K562 (cell line): ENCODE measurements around the gene RERE. TPM values are rescaled to one million over a fixed set of nuclear protein-coding genes. Genes with fewer than 3 reads are reported as not detected.

Experiments used
- ATAC-seq: fragments of 200-7000 bp; cut with Tn5 transposase; 3 replicates; pipeline ENCODE4 v1.9.1; 2020; ENCODE audit warnings: moderate library complexity
- BruUV-seq: library from RNA; stranded (reverse); fragments of 400-500 nt; replicated peaks from 2 replicates; lab custom pipeline; 2021; lab: Mats Ljungman, UMichigan
- CTCF ChIA-PET: fragments of 300-600 bp; formaldehyde crosslinking; extraction: SDS; loops from one replicate; lab custom pipeline; 2021; ENCODE audit warnings: low intra/inter-chr PET ratio; lab: Yijun Ruan, JAX
- POLR2A ChIA-PET: fragments of 300-600, 350-650 bp; sonication (Branson Sonifier 250); formaldehyde crosslinking; extraction: SDS; loops from one replicate; lab custom pipeline; 2021; ENCODE audit warnings: antibody characterized with exemption, inconsistent platforms; lab: Yijun Ruan, JAX
- DNase-seq, 4 experiments: peaks; one replicate each; pipeline versions ENCODE4 v3.0.0 to v3.0.0-alpha.2; 2011 to 2018; ENCODE audit warnings: low spot score in 3 of 4, mixed read lengths in 3 of 4; ENCODE audit errors: extremely low read depth in 1 of 4
- FAIRE-seq: peaks from 2 replicates; lab custom pipeline; 2011; peaks lifted over from hg19 to GRCh38; lab: Jason Lieb, UNC
- H2AFZ ChIP-seq: 2 replicates; pipeline ENCODE4 v1.6.0; 2011; ENCODE audit warnings: low read depth, low read length, control low read depth, inconsistent platforms
- H3K27ac ChIP-seq: fragments of 200-600 bp; 3 replicates; pipeline ENCODE4 v1.8.0; 2011; ENCODE audit warnings: low read depth, mild to moderate bottlenecking, control low read depth, inconsistent platforms, low read length, moderate library complexity, mixed read lengths; ENCODE audit errors: extremely low read depth
- H3K27me3 ChIP-seq, 2 experiments: fragments of 300-600 bp in 1 of 2; 2 replicates in 1 of 2; 3 replicates in 1 of 2; pipeline versions ENCODE4 v1.6.0 to v1.8.0; 2011; ENCODE audit warnings: inconsistent platforms in 2 of 2, low read length in 2 of 2, mild to moderate bottlenecking in 1 of 2, mixed read lengths in 1 of 2, moderate library complexity in 1 of 2; ENCODE audit not compliant: control insufficient read depth in 2 of 2, insufficient read depth in 2 of 2
- H3K36me3 ChIP-seq: fragments of 300-600 bp; 3 replicates; pipeline ENCODE4 v1.8.0; 2011; ENCODE audit warnings: mild to moderate bottlenecking, low read length, inconsistent platforms; ENCODE audit not compliant: control insufficient read depth, insufficient read depth
- H3K4me1 ChIP-seq, 2 experiments: fragments of 200-600 bp in 1 of 2; replicated peaks in 1 of 2; 2 replicates in 1 of 2; 3 replicates in 1 of 2; pipeline versions ENCODE4 v1.5.1 to v1.8.0; 2011; ENCODE audit warnings: inconsistent platforms in 2 of 2, low read length in 2 of 2, mild to moderate bottlenecking in 1 of 2, mixed read lengths in 1 of 2, moderate library complexity in 1 of 2; ENCODE audit not compliant: control insufficient read depth in 2 of 2, insufficient read depth in 2 of 2
- H3K4me2 ChIP-seq: 2 replicates; pipeline ENCODE4 v1.6.1; 2011; ENCODE audit warnings: low read length, control low read depth, inconsistent platforms, mixed read lengths; ENCODE audit not compliant: insufficient read depth
- H3K4me3 ChIP-seq: fragments of 200-600 bp; sonication (generic), shearing (Covaris generic); 2 replicates; pipeline ENCODE4 v1.5.1; 2016; ENCODE audit warnings: control low read depth, inconsistent platforms
- H3K79me2 ChIP-seq: fragments of 200-600 bp; 3 replicates; pipeline ENCODE4 v1.8.0; 2011; ENCODE audit warnings: low read length, inconsistent platforms; ENCODE audit not compliant: control insufficient read depth, insufficient read depth
- H3K9ac ChIP-seq, 2 experiments: 2 replicates each; pipeline versions ENCODE4 v1.6.0 to v1.6.1; 2011; ENCODE audit warnings: low read depth in 2 of 2, low read length in 2 of 2, control low read depth in 1 of 2, inconsistent platforms in 1 of 2, mild to moderate bottlenecking in 1 of 2, mixed read lengths in 1 of 2; ENCODE audit not compliant: insufficient read depth in 1 of 2
- H3K9me1 ChIP-seq: one replicate; pipeline ENCODE4 v1.6.0; 2011; ENCODE audit warnings: inconsistent platforms, mild to moderate bottlenecking, low read length, moderate library complexity; ENCODE audit not compliant: control insufficient read depth, insufficient read depth
- H3K9me3 ChIP-seq: replicated peaks from 2 replicates; pipeline ENCODE4 v1.5.1; 2011; ENCODE audit warnings: low read depth, low read length, inconsistent platforms; ENCODE audit not compliant: control insufficient read depth, insufficient read depth
- H4K20me1 ChIP-seq: replicated peaks from 2 replicates; pipeline ENCODE4 v1.6.1; 2011; ENCODE audit warnings: low read length, inconsistent platforms, mixed read lengths; ENCODE audit not compliant: control insufficient read depth, insufficient read depth
- ARNT ChIP-seq, 2 experiments: fragments of 450-650 bp; IDR thresholded peaks; 2 replicates each; pipeline ENCODE4 v1.6.1; 2016; ENCODE audit warnings: mild to moderate bottlenecking in 1 of 2
- BCOR ChIP-seq: fragments of 450-650 bp; IDR thresholded peaks from 2 replicates; pipeline ENCODE4 v1.6.1; 2016
- DACH1 ChIP-seq: fragments of 450-650 bp; IDR thresholded peaks from 2 replicates; pipeline ENCODE4 v1.6.1; 2018; ENCODE audit not compliant: partially characterized antibody
- GTF2E2 ChIP-seq: fragments of 200-800 bp; sonication (Bioruptor generic); IDR thresholded peaks from 2 replicates; pipeline ENCODE4 v1.6.1; 2016; ENCODE audit warnings: missing genetic modification characterization, missing compliant biosample characterization
- LCOR ChIP-seq: sonication (generic); formaldehyde crosslinking; IDR thresholded peaks from 2 replicates; pipeline ENCODE4 v1.8.0; 2022; ENCODE audit warnings: mild to moderate bottlenecking, missing genetic modification reagents
- PHF21A ChIP-seq: fragments of 450-650 bp; IDR thresholded peaks from 2 replicates; pipeline ENCODE4 v1.6.1; 2017; ENCODE audit warnings: low read depth, borderline replicate concordance
- PHF8 ChIP-seq: fragments of 200-600 bp; sonication (generic); IDR thresholded peaks from 2 replicates; pipeline ENCODE4 v1.6.1; 2012; ENCODE audit warnings: mixed run types, mild to moderate bottlenecking, inconsistent platforms, low read length, moderate library complexity, borderline replicate concordance
- POLR2A ChIP-seq: fragments of 450-650 bp; conservative IDR thresholded peaks from 2 replicates; pipeline ENCODE4 v1.6.1; 2016
- POLR2AphosphoS5 ChIP-seq: IDR thresholded peaks from 2 replicates; pipeline ENCODE4 v1.6.1; 2011; ENCODE audit warnings: mild to moderate bottlenecking, low read depth, low read length, moderate library complexity; ENCODE audit not compliant: control insufficient read depth, insufficient read depth
- SIRT6 ChIP-seq: IDR thresholded peaks from one replicate; pipeline ENCODE4 v1.6.1; 2012; ENCODE audit warnings: low read depth, mild to moderate bottlenecking, control low read depth, inconsistent platforms, low read length, moderate library complexity
- TBL1XR1 ChIP-seq, 2 experiments: IDR thresholded peaks; 2 replicates each; pipeline ENCODE4 v1.6.1; 2012; ENCODE audit warnings: improper control_type of control experiment in 2 of 2, low read length in 2 of 2, mild to moderate bottlenecking in 1 of 2
- ZKSCAN1 ChIP-seq: fragments of 150-350 bp; IDR thresholded peaks from 2 replicates; pipeline ENCODE4 v1.6.1; 2016; ENCODE audit warnings: low read depth, low read length
- ZNF408 ChIP-seq: fragments of 250-450 bp; sonication (Bioruptor Pico); IDR thresholded peaks from 2 replicates; pipeline ENCODE4 v1.4.0; 2020; ENCODE audit warnings: low read depth, mild to moderate bottlenecking, moderate library complexity
- WGBS: fragments of 100-300 bp; shearing (Covaris generic); methylation state at CpG from one replicate; pipeline ENCODE4 v1.1.6; 2016; ENCODE audit warnings: low coverage, mixed read lengths; ENCODE audit not compliant: insufficient coverage; ENCODE audit errors: missing lambda C conversion rate; 5-methylcytosine and 5-hydroxymethylcytosine counted together
- in situ Hi-C: fragments of 300-500 bp; cut with MboI; formaldehyde crosslinking; loops from 4 replicates; pipeline ENCODE4 v1.15.0; 2018; ENCODE audit warnings: inconsistent platforms, mixed read lengths
- intact Hi-C: fragments of 100-400 bp; cut with micrococcal nuclease; formaldehyde crosslinking; loops from 2 replicates; pipeline ENCODE4 v1.14.2; 2022
- polyA plus RNA-seq, 8 experiments: library from polyadenylated mRNA; depleted of rRNA in 4 of 8; stranded (reverse) in 5 of 8; unstranded in 3 of 8; fragments of >200 nt; fragmentation: Nextera tagmentation in 2 of 8; fragmentation: Illumina TruSeq in 1 of 8; extraction: Ambion mirVana in 2 of 8; extraction: Trizol in 1 of 8; gene quantifications; 2 replicates each; pipeline versions ENCODE4 v1.2.1 to v1.2.3, GENCODE V29; 2011 to 2014; ENCODE audit warnings: inconsistent platforms in 1 of 8, missing spikeins in 1 of 8
- total RNA-seq, 7 experiments: library from RNA; depleted of rRNA in 6 of 7; stranded (reverse); fragments of >200 nt in 6 of 7; fragmentation: Illumina TruSeq in 2 of 7; extraction: Trizol in 2 of 7; gene quantifications; 2 replicates each; pipeline versions ENCODE4 v1.2.1 to v1.2.3, GENCODE V29; 2011 to 2021; ENCODE audit warnings: low replicate concordance in 1 of 7
- TF ChIP-seq, protein P1 (sequence below), 3 experiments: fragments of 200-800 bp in 1 of 3; fragments of 250-450 bp in 1 of 3; fragments of 450-650 bp in 1 of 3; sonication (Bioruptor Pico) in 1 of 3; sonication (Bioruptor generic) in 1 of 3; formaldehyde crosslinking in 1 of 3; IDR thresholded peaks; 2 replicates each; pipeline versions ENCODE4 v1.6.1 to v1.8.0; 2016 to 2022; ENCODE audit warnings: mild to moderate bottlenecking in 2 of 3, missing genetic modification characterization in 2 of 3, missing compliant biosample characterization in 1 of 3, moderate library complexity in 1 of 3
- TF ChIP-seq, protein P2 (sequence below): sonication (generic); formaldehyde crosslinking; IDR thresholded peaks from 2 replicates; pipeline ENCODE4 v1.8.1; 2023; ENCODE audit warnings: mild to moderate bottlenecking, missing genetic modification reagents
- TF ChIP-seq, protein P3 (sequence below): conservative IDR thresholded peaks from 2 replicates; pipeline ENCODE4 v1.6.1; 2011; ENCODE audit warnings: low read depth, mild to moderate bottlenecking, low read length; ENCODE audit not compliant: control insufficient read depth

The RERE gene
- total and polyA plus RNA-seq, 9 of the 15 experiments (the other 6 are each of a cell fraction or from before 2014, with no cell fraction given), result 3.0 to 51.5 (median 13.4) TPM

DNA sequence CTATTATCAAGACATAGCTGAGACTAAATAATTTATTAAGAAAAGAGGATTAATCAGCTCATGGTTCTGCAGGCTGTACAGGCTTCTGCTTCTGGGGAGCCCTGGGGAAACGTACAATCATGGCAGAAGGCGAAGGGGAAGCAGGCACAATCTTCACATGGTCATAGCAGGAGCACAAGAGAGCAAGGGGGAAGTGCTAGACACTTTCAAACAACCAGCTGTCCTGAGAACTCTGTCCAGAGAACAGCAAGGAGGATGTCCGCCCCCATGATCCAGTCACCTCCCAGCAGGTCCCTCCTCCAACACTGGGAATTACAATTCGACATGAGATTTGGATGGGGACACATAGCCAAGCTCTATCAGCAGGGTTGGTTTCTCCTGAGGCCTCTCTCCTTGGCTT, 509.8 kb downstream of the RERE start (continued):
- TF ChIP-seq, protein P1, sequence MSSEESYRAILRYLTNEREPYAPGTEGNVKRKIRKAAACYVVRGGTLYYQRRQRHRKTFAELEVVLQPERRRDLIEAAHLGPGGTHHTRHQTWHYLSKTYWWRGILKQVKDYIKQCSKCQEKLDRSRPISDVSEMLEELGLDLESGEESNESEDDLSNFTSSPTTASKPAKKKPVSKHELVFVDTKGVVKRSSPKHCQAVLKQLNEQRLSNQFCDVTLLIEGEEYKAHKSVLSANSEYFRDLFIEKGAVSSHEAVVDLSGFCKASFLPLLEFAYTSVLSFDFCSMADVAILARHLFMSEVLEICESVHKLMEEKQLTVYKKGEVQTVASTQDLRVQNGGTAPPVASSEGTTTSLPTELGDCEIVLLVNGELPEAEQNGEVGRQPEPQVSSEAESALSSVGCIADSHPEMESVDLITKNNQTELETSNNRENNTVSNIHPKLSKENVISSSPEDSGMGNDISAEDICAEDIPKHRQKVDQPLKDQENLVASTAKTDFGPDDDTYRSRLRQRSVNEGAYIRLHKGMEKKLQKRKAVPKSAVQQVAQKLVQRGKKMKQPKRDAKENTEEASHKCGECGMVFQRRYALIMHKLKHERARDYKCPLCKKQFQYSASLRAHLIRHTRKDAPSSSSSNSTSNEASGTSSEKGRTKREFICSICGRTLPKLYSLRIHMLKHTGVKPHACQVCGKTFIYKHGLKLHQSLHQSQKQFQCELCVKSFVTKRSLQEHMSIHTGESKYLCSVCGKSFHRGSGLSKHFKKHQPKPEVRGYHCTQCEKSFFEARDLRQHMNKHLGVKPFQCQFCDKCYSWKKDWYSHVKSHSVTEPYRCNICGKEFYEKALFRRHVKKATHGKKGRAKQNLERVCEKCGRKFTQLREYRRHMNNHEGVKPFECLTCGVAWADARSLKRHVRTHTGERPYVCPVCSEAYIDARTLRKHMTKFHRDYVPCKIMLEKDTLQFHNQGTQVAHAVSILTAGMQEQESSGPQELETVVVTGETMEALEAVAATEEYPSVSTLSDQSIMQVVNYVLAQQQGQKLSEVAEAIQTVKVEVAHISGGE (CRISPR knock-in tag; IDR thresholded peaks at IDR 0.05), result no peak
- TF ChIP-seq GTF2E2 (tag) (no peak), POLR2A (no peak), POLR2AphosphoS5 (no peak)

DNA sequence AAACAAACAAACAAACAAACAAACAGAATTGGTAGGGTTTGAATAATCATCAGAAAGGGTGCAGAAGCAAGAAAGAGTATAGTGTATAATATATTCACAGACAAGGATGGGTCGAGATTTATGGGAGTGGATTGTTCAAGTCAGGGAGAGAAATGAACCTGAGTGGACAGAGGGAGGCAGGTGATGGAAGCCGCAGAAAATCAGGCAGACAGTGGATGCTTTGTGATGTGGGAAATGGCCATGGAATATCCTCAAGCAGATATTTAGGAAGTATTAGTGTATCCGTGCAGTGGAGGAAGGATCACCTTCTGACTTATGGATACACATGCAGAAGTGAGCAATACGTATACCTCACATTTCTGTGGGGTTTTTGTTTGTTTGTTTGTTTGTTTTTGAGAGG, 513.6 kb downstream of the RERE start:
- CTCF ChIA-PET, result no interaction called here
- no TSS peak for BruUV-seq
- no peak for TF ChIP-seq PHF21A
- TF ChIP-seq ARNT (IDR thresholded peaks at IDR 0.05), result no peak
- TF ChIP-seq ZNF408 (CRISPR knock-in tag), result no peak
- no peak for TF ChIP-seq DACH1
- TF ChIP-seq, protein P2, sequence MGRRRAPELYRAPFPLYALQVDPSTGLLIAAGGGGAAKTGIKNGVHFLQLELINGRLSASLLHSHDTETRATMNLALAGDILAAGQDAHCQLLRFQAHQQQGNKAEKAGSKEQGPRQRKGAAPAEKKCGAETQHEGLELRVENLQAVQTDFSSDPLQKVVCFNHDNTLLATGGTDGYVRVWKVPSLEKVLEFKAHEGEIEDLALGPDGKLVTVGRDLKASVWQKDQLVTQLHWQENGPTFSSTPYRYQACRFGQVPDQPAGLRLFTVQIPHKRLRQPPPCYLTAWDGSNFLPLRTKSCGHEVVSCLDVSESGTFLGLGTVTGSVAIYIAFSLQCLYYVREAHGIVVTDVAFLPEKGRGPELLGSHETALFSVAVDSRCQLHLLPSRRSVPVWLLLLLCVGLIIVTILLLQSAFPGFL (CRISPR knock-in tag), result no peak
- no peak for TF ChIP-seq SIRT6
- TF ChIP-seq ZKSCAN1, result no peak
- no peak for TF ChIP-seq TBL1XR1 (IDR thresholded peaks at IDR 0.05; ENCODE audit: low read length in 2 of 2)
- TF ChIP-seq, protein P3, sequence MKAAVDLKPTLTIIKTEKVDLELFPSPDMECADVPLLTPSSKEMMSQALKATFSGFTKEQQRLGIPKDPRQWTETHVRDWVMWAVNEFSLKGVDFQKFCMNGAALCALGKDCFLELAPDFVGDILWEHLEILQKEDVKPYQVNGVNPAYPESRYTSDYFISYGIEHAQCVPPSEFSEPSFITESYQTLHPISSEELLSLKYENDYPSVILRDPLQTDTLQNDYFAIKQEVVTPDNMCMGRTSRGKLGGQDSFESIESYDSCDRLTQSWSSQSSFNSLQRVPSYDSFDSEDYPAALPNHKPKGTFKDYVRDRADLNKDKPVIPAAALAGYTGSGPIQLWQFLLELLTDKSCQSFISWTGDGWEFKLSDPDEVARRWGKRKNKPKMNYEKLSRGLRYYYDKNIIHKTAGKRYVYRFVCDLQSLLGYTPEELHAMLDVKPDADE, result no peak
- no peak for TF ChIP-seq LCOR (CRISPR knock-in tag)
- TF ChIP-seq PHF8, result no peak
- no peak for TF ChIP-seq BCOR

More for the DNA sequence above, 513.6 kb downstream of the RERE start:
- Histone ChIP-seq H3K9me1 (no peaks in the 10 kb centered on the region), H3K4me3 (no peak overlapping the region), H4K20me1 (no peaks in the 10 kb centered on the region), H3K9me3 (no peaks in the 10 kb centered on the region), H2AFZ (no peak overlapping the region), H3K27ac (no peak overlapping the region), H3K4me1 (no peaks in the 10 kb centered on the region), H3K36me3 (no peaks in the 10 kb centered on the region), H3K9ac (no peak overlapping the region), H3K79me2 (no peaks in the 10 kb centered on the region), H3K4me2 (no peak overlapping the region), H3K27me3 (peaks cover 22 to 33% of the 10 kb centered on the region in 2 experiments)
- POLR2A ChIA-PET, result no interaction called here
- no peak for FAIRE-seq
- no peak for DNase-seq
- in situ Hi-C loops (loop anchor here (25.0 kb wide), 1 partner anchor 642 kb away; no protein-coding TSS in a partner anchor), intact Hi-C loops (no loop called here)
- ATAC-seq, result no peak
- 3% methylated on average over 4 of the region's 4 CpGs for WGBS
